CD4-positive, alpha-beta T cell treated with Interleukin-1 beta for 1 hour (primary cell): ENCODE data around the gene ASPSCR1.

Experiments used
- DNase-seq, 2 donors: peaks; one replicate each; pipeline ENCODE4 v3.0.0-alpha.2; 2020 to 2022

Gene ASPSCR1

GRCh38 chr17:82015311-82015971 is 38.0 kb downstream of the ASPSCR1 start:
- DNase-seq, result no peak

DNA sequence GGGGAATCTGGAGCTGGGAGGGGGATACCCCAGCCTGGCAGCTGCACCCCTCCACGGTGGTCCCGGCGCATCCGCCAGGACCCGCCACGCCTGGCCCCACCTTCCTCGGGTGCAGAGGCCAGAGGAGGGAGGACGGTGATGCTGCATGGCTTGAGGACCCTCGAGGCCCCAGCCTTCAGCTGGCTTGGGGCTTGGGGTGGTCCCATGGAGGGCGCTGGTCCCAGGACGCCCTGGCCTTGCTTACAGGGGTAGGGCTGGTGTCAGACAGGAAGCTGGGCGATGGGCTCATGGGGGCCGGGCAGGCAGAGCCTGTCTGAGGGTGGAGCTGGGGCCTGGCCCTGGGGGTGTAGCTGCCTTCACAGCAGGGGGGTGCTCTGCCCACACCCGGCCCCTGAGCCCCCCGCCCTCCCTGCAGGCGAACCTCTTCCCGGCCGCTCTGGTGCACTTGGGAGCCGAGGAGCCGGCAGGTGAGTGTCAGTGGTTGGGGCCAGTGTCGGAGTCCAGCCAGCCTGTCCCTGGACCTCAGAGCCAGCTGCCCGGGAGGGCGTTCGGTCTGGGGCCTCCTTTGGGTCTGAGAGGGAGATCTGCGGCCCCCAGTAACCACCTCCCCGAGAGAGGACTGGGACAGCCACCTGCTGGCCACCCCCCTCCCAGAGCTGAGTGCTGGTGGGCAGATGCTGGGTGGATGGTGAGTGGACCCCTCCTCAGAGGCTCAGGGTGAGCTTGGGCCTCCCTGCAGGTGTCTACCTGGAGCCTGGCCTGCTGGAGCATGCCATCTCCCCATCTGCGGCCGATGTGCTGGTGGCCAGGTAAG is 38.8 kb downstream of the ASPSCR1 start:
- no peak for DNase-seq

DNA sequence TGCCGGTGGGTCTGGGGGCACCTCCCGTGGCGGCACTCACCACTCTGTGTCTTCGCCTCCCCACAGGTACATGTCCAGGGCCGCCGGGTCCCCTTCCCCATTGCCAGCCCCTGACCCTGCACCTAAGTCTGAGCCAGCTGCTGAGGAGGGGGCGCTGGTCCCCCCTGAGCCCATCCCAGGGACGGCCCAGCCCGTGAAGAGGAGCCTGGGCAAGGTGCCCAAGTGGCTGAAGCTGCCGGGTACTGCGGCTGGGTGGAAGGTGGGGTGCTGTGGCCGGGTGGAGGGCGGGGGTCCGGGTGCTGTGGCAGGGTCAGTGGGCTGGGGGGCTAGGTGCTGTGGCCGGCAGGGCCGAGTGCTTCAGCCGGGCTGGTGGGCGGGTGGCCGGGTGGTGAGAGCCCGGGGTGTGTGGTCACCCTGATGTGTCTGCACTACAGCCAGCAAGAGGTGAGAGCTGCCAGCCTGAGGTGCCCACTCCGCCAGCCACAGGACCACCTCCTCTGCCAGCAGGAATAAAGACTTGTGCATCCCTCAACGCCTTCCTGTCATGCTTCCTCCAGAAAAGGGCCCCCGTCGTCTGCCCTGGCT is 39.5 kb downstream of the ASPSCR1 start:
- no peak for DNase-seq

- DNase-seq, result no peak
These were observed 40.3 kb downstream of the ASPSCR1 start for GRCh38 chr17:82017612-82018151.

- no peak for DNase-seq
These were observed 40.9 kb downstream of the ASPSCR1 start for GRCh38 chr17:82018152-82018988.

DNA sequence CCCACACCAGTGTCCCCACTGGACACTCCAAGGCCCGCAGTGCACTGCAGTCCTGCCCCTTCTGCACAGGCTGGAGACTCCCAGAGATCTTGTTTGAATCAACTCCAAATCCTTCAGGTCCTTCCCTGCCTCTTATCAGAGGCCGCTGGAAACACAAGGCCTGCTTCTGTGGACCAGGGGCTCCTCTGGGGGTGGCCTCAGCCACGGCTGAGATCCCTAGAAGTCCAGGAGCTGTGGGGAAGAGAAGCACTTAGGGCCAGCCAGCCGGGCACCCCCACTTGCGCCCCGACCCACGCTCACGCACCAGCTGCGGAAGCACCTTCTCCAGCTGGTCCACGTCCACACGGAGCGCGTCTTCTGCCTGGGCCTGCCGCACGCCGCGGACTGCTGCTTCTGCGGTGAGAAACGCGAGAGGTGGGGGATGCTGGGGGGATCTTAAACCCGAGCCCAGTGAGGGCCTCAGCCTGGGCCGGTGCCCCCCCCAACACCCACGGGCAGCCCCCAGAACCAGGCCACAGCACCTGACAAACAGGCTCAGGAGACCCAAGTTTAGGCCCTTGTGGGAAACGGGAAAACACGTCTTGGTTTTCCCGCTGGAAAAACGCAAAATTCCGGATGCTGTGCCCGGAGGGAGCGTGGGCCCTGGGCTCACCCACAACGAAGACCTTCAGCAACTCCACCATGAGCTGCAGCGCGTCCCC is 41.7 kb downstream of the ASPSCR1 start:
- DNase-seq, result no peak

GRCh38 chr17:82019690-82020571 is 42.5 kb downstream of the ASPSCR1 start:
- DNase-seq, result peak; percentile 58 to 59

GRCh38 chr17:82020572-82021106 is 43.2 kb downstream of the ASPSCR1 start:
- no peak for DNase-seq

DNA sequence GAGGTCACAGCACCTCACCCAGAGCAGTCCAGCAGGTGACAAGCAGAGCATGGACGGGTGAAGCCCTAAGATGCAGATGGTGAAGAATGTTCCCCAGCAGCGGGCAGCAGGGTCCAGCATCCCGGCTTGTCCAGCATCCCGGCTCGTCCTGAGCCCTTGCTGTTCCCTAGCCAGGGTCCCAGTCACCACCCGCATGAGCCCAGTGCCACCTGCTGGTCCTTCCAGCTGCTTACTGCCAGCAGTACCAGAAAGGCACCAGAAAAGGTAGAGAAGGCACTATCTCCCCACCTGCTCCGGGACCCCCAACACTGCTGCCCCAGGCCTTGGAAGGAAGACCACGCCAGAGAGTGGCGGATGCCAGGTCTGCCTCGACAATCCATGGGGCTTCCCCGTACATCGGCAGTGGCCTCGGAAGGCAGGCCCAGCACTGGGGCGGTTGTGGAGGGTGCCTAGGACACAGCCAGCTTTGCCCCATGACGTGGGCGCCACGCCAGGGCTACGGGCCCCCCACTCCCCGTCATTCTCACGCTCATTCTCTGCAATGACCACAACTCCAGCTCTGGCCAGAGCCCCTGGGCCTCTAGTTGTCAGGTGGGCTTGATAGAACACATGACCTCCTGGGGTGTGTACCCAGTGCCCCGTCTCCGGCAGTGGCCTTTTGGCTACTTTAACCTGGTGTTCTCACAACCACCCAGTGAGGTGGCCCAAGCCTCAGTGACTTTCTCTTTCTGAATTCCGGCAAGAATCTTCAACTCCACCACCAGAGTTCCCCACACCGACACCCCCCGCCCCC is 43.9 kb downstream of the ASPSCR1 start:
- DNase-seq, result peak; percentile 63 to 64

GRCh38 chr17:82021900-82022309 is 44.5 kb downstream of the ASPSCR1 start:
- DNase-seq, result no peak

DNA sequence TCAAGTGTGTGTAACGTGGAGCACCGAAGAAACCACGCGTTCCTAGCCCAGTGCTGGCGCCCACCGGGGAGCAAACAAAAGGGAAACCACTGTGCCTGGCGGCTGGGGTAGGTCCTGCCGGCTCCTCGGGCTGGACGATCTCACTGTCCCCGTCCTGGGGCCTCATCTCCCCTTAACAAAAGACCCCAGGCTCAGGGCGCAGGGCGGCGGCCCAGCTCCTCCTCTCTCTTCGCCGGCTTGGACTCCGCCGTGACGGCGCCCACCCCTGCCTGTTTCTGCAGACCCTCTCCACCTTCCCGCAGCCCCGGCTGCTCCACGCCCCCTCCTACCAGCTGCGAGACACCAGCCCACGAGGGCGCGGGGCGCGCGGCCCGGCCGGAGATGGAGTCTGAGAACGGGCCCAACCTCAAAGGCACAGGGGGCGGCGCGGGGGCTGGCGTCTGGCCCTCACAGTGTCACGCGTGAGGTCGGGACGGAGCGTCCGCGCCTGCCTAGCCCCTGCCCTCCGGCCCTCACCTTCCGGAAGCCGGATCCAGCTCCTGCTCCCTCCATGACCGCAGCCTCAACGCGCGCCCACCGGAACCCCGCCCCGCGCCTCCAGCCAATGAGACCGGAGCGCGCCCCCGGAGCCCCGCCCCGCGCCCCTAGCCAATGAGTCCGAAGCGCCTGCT is 45.0 kb downstream of the ASPSCR1 start, which contains the start of gene CENPX:
Gene CENPX (minus strand): TSS at position 569 of the 671 bp plus-strand sequence. CDS start 17 bp downstream, at position 552.
- no peak for DNase-seq

DNA sequence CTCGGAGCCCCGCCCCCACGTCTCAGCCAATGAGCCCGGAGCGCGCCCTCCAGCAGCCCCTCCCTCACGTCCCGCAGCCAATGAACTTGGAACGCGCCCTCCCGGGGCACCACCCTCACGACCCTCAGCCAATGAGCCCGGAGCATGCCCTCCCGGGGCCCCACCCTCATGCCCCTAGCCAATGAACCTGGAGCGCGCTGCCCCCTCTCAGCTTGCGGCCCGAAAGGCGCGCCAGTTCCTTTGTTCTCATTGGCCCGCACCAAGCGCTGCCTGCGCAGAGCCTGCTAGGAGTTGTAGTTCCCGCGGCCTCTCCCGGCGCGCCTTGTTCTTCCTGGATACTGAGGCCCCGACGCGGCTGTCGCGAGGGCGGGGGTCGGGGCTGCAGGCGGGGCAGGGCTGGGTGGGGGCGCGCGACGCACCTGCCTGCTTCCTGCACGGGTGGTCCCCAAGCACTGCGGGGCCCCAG is 45.6 kb downstream of the ASPSCR1 start, which contains the start of gene LRRC45:
Gene LRRC45 (plus strand): TSS at position 325 of the 466 bp plus-strand sequence. CDS start 339 bp downstream, outside the sequence.
- DNase-seq, result peak; percentile 100

- no peak for DNase-seq
These were observed 46.2 kb downstream of the ASPSCR1 start for GRCh38 chr17:82023447-82024241.

DNA sequence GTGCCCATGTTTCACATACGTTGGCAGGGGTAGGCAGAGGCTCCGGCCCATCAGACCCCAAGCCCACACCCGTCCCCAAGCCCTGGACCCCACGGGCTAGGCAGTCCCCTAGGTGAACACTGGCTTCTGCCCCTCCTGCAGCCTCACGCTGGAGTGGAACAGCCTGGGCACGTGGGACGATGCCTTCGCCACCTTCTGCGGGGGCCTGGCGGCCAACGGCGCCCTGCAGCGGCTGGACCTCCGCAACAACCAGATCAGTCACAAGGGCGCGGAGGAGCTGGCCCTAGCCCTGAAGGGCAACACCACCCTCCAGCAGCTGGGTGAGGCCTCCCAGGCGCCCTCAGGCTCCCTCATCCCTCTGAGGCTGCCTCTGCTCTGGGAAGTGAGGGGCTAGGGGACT is 47.4 kb downstream of the ASPSCR1 start:
- DNase-seq, result no peak

DNA sequence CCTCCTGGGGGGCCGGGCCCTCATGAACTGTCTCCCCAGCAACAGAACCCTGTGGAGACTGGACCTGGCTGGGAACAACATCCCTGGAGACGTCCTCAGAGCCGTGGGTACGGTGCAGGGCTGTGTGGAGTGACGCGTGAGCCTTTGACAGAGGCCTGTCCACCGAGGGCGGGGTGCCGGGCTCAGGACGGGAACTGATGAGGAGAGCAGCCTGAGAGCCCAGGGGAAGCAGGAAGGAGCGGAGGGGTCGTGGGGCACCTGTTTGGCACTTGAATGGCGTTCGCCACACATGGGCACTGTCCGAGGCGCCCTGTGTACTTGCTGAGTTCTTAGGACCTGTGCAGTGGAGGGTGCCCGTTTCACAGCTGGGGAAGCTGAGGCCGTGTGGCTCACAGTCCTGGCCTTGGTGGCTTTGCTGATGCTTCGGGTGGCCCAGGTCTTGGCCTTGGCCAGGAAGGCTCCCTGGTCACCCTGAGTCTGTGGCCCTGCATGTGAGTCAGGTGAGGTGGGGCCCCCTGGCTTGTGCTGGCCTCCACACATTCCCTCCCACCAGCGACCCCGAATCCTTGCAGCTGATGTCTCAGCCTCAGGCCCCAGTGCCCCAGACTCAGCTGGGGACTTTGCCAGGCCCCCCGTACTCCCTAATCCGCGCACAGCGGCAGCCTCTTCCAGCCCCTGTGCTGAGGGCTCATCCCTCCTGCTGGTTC is 48.1 kb downstream of the ASPSCR1 start:
- no peak for DNase-seq

DNA sequence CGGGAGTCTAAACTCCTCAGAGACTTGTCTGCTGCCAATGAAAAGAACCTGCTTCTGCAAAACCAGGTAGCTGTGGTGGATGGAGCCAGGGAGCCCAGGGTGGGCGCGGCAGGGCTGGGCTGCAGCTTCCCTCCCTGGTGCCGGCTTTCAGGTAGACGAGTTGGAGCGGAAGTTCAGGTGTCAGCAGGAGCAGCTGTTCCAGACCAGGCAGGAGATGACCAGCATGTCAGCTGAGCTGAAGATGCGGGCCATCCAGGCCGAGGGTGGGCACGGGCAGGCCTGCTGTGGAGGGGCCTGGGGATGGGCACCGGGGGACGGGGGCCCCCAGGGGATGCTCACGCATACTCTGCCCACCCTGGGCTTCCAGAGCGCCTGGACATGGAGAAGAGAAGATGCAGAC is 50.8 kb downstream of the ASPSCR1 start:
- no peak for DNase-seq

GRCh38 chr17:82028966-82029365 is 51.5 kb downstream of the ASPSCR1 start:
- no peak for DNase-seq
